SK-N-MC (cell line): ENCODE measurements around the gene PPP1CC.
"Not testable (repeated sequence)": the region's sequence is repeated elsewhere in the genome, so short reads cannot be mapped to it uniquely, and the experiment has no call there.

Experiments used
- DNase-seq: peaks from one replicate; pipeline ENCODE4 v3.0.0-alpha.2; 2011; ENCODE audit warnings: low read depth, low spot score
- H3K27ac ChIP-seq: fragments of 200-600 bp; sonication (generic); 2 replicates; pipeline ENCODE4 v1.5.1; 2016; ENCODE audit warnings: mixed run types
- H3K36me3 ChIP-seq: fragments of 200-600 bp; sonication (generic); 2 replicates; pipeline ENCODE4 v1.6.1; 2017; ENCODE audit warnings: antibody characterized with exemption, low read length, mixed read lengths; ENCODE audit not compliant: insufficient read depth
- H3K4me3 ChIP-seq: fragments of 200-600 bp; sonication (generic); 2 replicates; pipeline ENCODE4 v1.5.1; 2016
- H3K9ac ChIP-seq: fragments of 200-600 bp; sonication (generic); 2 replicates; pipeline ENCODE4 v1.8.0; 2017; ENCODE audit warnings: mixed run types, mixed read lengths; ENCODE audit not compliant: insufficient read length
- H3K9me3 ChIP-seq: fragments of 200-600 bp; sonication (generic); 2 replicates; pipeline ENCODE4 v1.6.1; 2017; ENCODE audit warnings: low read depth, mild to moderate bottlenecking, antibody characterized with exemption, low read length, moderate library complexity, mixed read lengths
- EZH2 ChIP-seq: fragments of 200-600 bp; sonication (generic); IDR thresholded peaks from one replicate; pipeline ENCODE4 v1.6.1; 2017; ENCODE audit warnings: antibody characterized with exemption
- FOXP2 ChIP-seq: optimal IDR thresholded peaks from 2 replicates; pipeline ENCODE3; 2011; ENCODE audit warnings: mild to moderate bottlenecking, moderate library complexity; ENCODE audit not compliant: insufficient read depth; ENCODE audit errors: extremely low read length, control extremely low read depth
- POLR2AphosphoS5 ChIP-seq: IDR thresholded peaks from 2 replicates; pipeline ENCODE4 v1.6.1; 2012; ENCODE audit warnings: mild to moderate bottlenecking, low read depth, low read length, borderline replicate concordance

PPP1CC gene

GRCh38 chr12:110739488-110739887, 3.2 kb downstream of the PPP1CC start:
- Histone ChIP-seq H3K9ac (no peak overlapping the region), H3K36me3 (peaks cover 33% of the 10 kb centered on the region), H3K9me3 (no peaks in the 10 kb centered on the region)

GRCh38 chr12:110737532-110737931, 5.2 kb downstream of the PPP1CC start:
- TF ChIP-seq FOXP2 (no peak), POLR2AphosphoS5 (no peak), EZH2 (no peak)
- Histone ChIP-seq H3K4me3 (no peak overlapping the region), H3K36me3 (peaks cover 38% of the 10 kb centered on the region), H3K9ac (no peak overlapping the region), H3K27ac (no peak overlapping the region), H3K9me3 (no peaks in the 10 kb centered on the region)
- DNase-seq = no peak

More at GRCh38 chr12:110739488-110739887, 3.2 kb downstream of the PPP1CC start:
- TF ChIP-seq EZH2 (no peak), FOXP2 (no peak), POLR2AphosphoS5 (no peak)
- Histone ChIP-seq H3K4me3 (peak overlapping the region; percentile 89), H3K27ac (no peak overlapping the region)
- DNase-seq = no peak

GRCh38 chr12:110737016-110737415, 5.7 kb downstream of the PPP1CC start:
- H3K9ac ChIP-seq, DNase-seq, H3K4me3 ChIP-seq: not testable (repeated sequence)

GRCh38 chr12:110733900-110734299, 8.8 kb downstream of the PPP1CC start:
- no peak overlapping the region for H3K9ac ChIP-seq
- DNase-seq = no peak

More at GRCh38 chr12:110737016-110737415, 5.7 kb downstream of the PPP1CC start:
- not testable (repeated sequence) for H3K9me3 ChIP-seq, H3K27ac ChIP-seq
- H3K36me3 ChIP-seq = peaks cover 43% of the 10 kb centered on the region

GRCh38 chr12:110733089-110733715, 9.5 kb downstream of the PPP1CC start:
- no peak for DNase-seq
- Histone ChIP-seq H3K9ac (no peak overlapping the region), H3K9me3 (no peaks in the 10 kb centered on the region), H3K36me3 (peaks cover 71% of the 10 kb centered on the region), H3K4me3 (no peak overlapping the region), H3K27ac (peak overlapping the region; percentile 50)
- TF ChIP-seq POLR2AphosphoS5 = no peak
- no peak for TF ChIP-seq FOXP2
- no peak for TF ChIP-seq EZH2

More at GRCh38 chr12:110733900-110734299, 8.8 kb downstream of the PPP1CC start:
- Histone ChIP-seq H3K9me3 (no peaks in the 10 kb centered on the region), H3K27ac (no peak overlapping the region), H3K36me3 (peaks cover 71% of the 10 kb centered on the region), H3K4me3 (no peak overlapping the region; the same call in 1 of the 2 replicates)
- TF ChIP-seq POLR2AphosphoS5 = no peak
- TF ChIP-seq FOXP2 = no peak
- TF ChIP-seq EZH2 = no peak

GRCh38 chr12:110732572-110732971, 10.1 kb downstream of the PPP1CC start:
- H3K4me3 ChIP-seq = no peak overlapping the region
- no peak for TF ChIP-seq FOXP2
- TF ChIP-seq POLR2AphosphoS5 = no peak
- TF ChIP-seq EZH2 = no peak
- H3K9ac ChIP-seq = no peak overlapping the region
- no peak for DNase-seq
- peaks cover 71% of the 10 kb centered on the region for H3K36me3 ChIP-seq
- peak overlapping the region; percentile 50 for H3K27ac ChIP-seq
- no peaks in the 10 kb centered on the region for H3K9me3 ChIP-seq

GRCh38 chr12:110731479-110731878, 11.2 kb downstream of the PPP1CC start:
- TF ChIP-seq EZH2 (no peak), FOXP2 (no peak), POLR2AphosphoS5 (no peak)
- Histone ChIP-seq H3K4me3 (no peak overlapping the region), H3K9ac (no peak overlapping the region), H3K9me3 (no peaks in the 10 kb centered on the region), H3K36me3 (peaks cover 76% of the 10 kb centered on the region), H3K27ac (no peak overlapping the region)
- DNase-seq = no peak

- no peak for DNase-seq
- Histone ChIP-seq H3K27ac (no peak overlapping the region), H3K9me3 (no peaks in the 10 kb centered on the region), H3K36me3 (peaks cover 88% of the 10 kb centered on the region), H3K9ac (no peak overlapping the region), H3K4me3 (no peak overlapping the region)
- TF ChIP-seq EZH2 (no peak), FOXP2 (no peak), POLR2AphosphoS5 (no peak)
These were observed 14.1 kb downstream of the PPP1CC start for GRCh38 chr12:110728628-110729027.

- no peaks in the 10 kb centered on the region for H3K9me3 ChIP-seq
- no peak for DNase-seq
- H3K9ac ChIP-seq = no peak overlapping the region
- H3K36me3 ChIP-seq = peaks cover 98% of the 10 kb centered on the region
- no peak overlapping the region for H3K27ac ChIP-seq
- no peak overlapping the region for H3K4me3 ChIP-seq
- TF ChIP-seq FOXP2 = no peak
- no peak for TF ChIP-seq POLR2AphosphoS5
- TF ChIP-seq EZH2 = no peak
These were observed 15.9 kb downstream of the PPP1CC start for GRCh38 chr12:110726708-110727369.
